ENCODE results near the gene TMEM39A.

TMEM39A gene

GRCh38 chr3:119453822-119454221 is 9.6 kb downstream of the TMEM39A start:
- no peak for DNase-seq

- peak; percentile 36 for DNase-seq
These were observed 18.8 kb downstream of the TMEM39A start for GRCh38 chr3:119444590-119444989.

GRCh38 chr3:119443179-119443578 is 20.2 kb downstream of the TMEM39A start:
- DNase-seq: peak; percentile 4

- no peak for DNase-seq
These were observed 25.6 kb downstream of the TMEM39A start for GRCh38 chr3:119437691-119438258.

- no peak for DNase-seq
These were observed 26.4 kb downstream of the TMEM39A start for GRCh38 chr3:119436977-119437376.

- DNase-seq: no peak
These were observed 28.7 kb downstream of the TMEM39A start for GRCh38 chr3:119434703-119435102.

- DNase-seq: no peak
These were observed 29.6 kb downstream of the TMEM39A start for GRCh38 chr3:119433613-119434325.

- no peak for DNase-seq
These were observed 34.9 kb downstream of the TMEM39A start for GRCh38 chr3:119428538-119428937.

- DNase-seq: no peak
These were observed 35.7 kb downstream of the TMEM39A start for GRCh38 chr3:119427669-119428068.

- DNase-seq: no peak
These were observed 43.2 kb downstream of the TMEM39A start for GRCh38 chr3:119420196-119420595.

- DNase-seq: no peak
These were observed 44.8 kb downstream of the TMEM39A start for GRCh38 chr3:119418641-119419040.

- no peak for DNase-seq
These were observed 45.5 kb downstream of the TMEM39A start for GRCh38 chr3:119417771-119418512.

GRCh38 chr3:119416873-119417272 is 46.5 kb downstream of the TMEM39A start:
- DNase-seq: no peak

GRCh38 chr3:119413603-119414280 is 49.7 kb downstream of the TMEM39A start:
- no peak for DNase-seq

GRCh38 chr3:119409844-119410243 is 53.6 kb downstream of the TMEM39A start:
- no peak for DNase-seq

GRCh38 chr3:119408243-119408950 is 55.0 kb downstream of the TMEM39A start:
- no peak for DNase-seq

GRCh38 chr3:119405315-119405714 is 58.1 kb downstream of the TMEM39A start:
- DNase-seq: no peak

- DNase-seq: no peak
These were observed 60.2 kb downstream of the TMEM39A start for GRCh38 chr3:119403201-119403600.

GRCh38 chr3:119402791-119403190 is 60.6 kb downstream of the TMEM39A start:
- no peak for DNase-seq

GRCh38 chr3:119401503-119402440 is 61.6 kb downstream of the TMEM39A start:
- DNase-seq: no peak

GRCh38 chr3:119401069-119401468 is 62.3 kb downstream of the TMEM39A start:
- no peak for DNase-seq

- DNase-seq: no peak
These were observed 62.9 kb downstream of the TMEM39A start for GRCh38 chr3:119400466-119400865.

All from activated CD4-positive, alpha-beta T cell treated with anti-CD3 and anti-CD28 coated beads, Interleukin-10, Interleukin-2, amounts not matched to agents 100 ng/mL and 50 ng/mL, durations not matched to agents 16 hours and 8 hours (primary cell).